ENCODE data around the gene CEP85L. TPM values are rescaled to one million over a fixed set of nuclear protein-coding genes. Genes with fewer than 3 reads are reported as not detected.

CEP85L gene
- total RNA-seq, 4 donors from 2014 or later: 10.9 to 22.6 (median 16.7) TPM

GRCh38 chr6:118685823-118686449, 34.5 kb upstream of the CEP85L start:
- no peak overlapping the region for H3K27ac ChIP-seq
- no peak for TF ChIP-seq EP300 (IDR thresholded peaks at IDR 0.05)
- WGBS, 2 donors (ENCODE audit: low coverage in 1 of 2): 77 to 79% methylated on average over 4 to 7 of the region's 7 CpGs
- no peaks in the 10 kb centered on the region for H3K9me3 ChIP-seq
- no peaks in the 10 kb centered on the region for H3K36me3 ChIP-seq
- H3K4me3 ChIP-seq: no peak overlapping the region
- no peak for ATAC-seq
- H3K4me1 ChIP-seq: no peaks in the 10 kb centered on the region
- H3K27me3 ChIP-seq: no peaks in the 10 kb centered on the region

DNA sequence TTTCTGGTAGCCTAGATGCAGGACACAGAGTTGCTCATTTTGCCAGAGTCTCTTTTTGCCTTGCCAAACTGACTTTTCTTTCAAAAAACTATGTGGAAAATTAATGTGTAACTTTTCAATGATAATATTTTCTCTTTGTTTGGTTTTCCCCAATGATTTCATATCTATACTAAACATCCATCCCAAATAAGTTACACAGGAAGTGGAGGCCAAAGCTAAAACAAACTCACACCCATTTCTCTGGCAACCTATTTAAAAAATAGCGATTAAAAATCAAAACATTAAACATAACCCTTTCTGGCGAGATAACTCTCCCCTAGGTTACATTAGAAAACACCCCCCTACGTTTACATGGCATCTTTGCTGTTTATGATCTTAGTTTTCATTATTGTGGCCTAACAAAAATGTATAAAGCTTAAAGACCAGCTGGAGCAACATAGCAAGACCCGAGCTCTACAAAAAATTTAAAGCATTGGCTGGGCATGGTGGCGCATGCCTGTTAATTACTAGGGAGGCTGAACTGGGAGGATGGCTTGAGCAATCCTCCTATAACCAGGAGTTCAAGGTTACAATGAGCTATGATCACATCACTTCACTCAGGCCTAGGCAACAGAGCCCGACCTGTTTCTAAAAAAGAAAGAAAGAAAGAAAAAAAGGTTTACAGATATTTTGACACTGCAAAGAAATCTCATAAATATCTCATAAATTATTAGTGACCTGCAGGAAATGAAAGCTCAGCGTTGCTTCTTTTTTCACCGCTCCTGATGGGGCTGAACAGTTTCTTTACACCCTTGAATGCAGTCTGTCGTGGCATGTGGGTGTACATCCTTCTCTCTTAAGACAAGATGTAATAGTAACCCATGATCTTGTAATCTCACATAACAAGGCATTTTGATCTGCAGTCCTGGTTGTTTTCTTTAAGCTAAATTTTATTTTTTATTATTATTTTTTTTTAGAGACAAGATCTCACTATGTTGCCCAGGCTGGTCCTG, 32.8 kb upstream of the CEP85L start:
- TF ChIP-seq, protein P1, sequence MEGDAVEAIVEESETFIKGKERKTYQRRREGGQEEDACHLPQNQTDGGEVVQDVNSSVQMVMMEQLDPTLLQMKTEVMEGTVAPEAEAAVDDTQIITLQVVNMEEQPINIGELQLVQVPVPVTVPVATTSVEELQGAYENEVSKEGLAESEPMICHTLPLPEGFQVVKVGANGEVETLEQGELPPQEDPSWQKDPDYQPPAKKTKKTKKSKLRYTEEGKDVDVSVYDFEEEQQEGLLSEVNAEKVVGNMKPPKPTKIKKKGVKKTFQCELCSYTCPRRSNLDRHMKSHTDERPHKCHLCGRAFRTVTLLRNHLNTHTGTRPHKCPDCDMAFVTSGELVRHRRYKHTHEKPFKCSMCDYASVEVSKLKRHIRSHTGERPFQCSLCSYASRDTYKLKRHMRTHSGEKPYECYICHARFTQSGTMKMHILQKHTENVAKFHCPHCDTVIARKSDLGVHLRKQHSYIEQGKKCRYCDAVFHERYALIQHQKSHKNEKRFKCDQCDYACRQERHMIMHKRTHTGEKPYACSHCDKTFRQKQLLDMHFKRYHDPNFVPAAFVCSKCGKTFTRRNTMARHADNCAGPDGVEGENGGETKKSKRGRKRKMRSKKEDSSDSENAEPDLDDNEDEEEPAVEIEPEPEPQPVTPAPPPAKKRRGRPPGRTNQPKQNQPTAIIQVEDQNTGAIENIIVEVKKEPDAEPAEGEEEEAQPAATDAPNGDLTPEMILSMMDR (IDR thresholded peaks at IDR 0.05): no peak
- TF ChIP-seq POLR2AphosphoS5 (IDR thresholded peaks at IDR 0.05): no peak
- TF ChIP-seq EP300 (IDR thresholded peaks at IDR 0.05): no peak
- TF ChIP-seq POLR2A (IDR thresholded peaks at IDR 0.05): no peak
- Histone ChIP-seq H3K4me1 (no peaks in the 10 kb centered on the region), H3K27me3 (no peaks in the 10 kb centered on the region), H3K27ac (no peak overlapping the region), H3K4me3 (no peak overlapping the region), H3K9me3 (no peaks in the 10 kb centered on the region), H3K36me3 (no peaks in the 10 kb centered on the region)
- WGBS, 2 donors (ENCODE audit: low coverage in 1 of 2): 72 to 81% methylated on average over 6 to 9 of the region's 9 CpGs
- ATAC-seq: no peak

DNA sequence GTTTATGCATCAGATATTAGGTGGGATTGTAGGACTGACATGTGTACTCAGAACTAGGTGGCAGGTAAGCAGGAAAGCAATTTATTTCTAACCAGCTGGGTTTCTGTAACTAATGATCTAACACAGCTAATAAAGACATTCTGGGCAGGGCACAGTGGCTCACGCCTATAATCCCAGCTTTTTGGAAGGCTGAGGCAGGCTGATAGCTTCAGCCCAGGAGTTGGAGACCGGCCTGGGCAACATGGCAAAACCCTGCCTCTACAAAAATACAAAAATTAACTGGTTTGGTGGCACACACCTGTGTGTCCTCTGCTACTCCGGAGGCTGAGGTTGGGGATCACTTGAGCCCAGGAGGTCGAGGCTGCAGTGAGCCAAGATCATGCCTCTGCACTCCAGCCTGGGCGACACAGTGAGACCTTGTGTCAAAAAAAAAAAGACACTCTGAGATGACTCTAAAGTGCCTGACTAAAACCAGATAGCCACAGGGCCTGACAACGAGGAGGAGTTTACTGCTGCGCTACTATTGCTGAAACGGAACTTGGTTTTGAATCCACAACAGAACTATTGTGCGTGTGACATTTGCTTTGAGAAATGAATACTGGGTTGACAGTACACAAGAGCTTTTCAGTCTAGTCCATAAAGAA, 29.2 kb upstream of the CEP85L start:
- H3K27me3 ChIP-seq: no peaks in the 10 kb centered on the region
- WGBS, 2 donors (ENCODE audit: low coverage in 1 of 2): 57 to 79% methylated on average over 1 to 6 of the region's 9 CpGs
- no peaks in the 10 kb centered on the region for H3K36me3 ChIP-seq
- ATAC-seq: no peak
- TF ChIP-seq, protein P1 (IDR thresholded peaks at IDR 0.05): no peak
- TF ChIP-seq EP300 (IDR thresholded peaks at IDR 0.05) (no peak), POLR2A (IDR thresholded peaks at IDR 0.05) (no peak), POLR2AphosphoS5 (IDR thresholded peaks at IDR 0.05) (no peak)
- no peak overlapping the region for H3K4me3 ChIP-seq
- H3K27ac ChIP-seq: no peak overlapping the region
- no peaks in the 10 kb centered on the region for H3K4me1 ChIP-seq
- no peaks in the 10 kb centered on the region for H3K9me3 ChIP-seq

GRCh38 chr6:118679327-118679901, 28.0 kb upstream of the CEP85L start:
- Histone ChIP-seq H3K9me3 (no peaks in the 10 kb centered on the region), H3K4me1 (no peaks in the 10 kb centered on the region), H3K4me3 (no peak overlapping the region), H3K27me3 (no peaks in the 10 kb centered on the region), H3K27ac (no peak overlapping the region), H3K36me3 (no peaks in the 10 kb centered on the region)
- ATAC-seq: no peak
- 91 to 100% methylated on average over 1 of the region's 1 CpG for WGBS, 2 donors (ENCODE audit: low coverage in 1 of 2)
- no peak for TF ChIP-seq POLR2A (IDR thresholded peaks at IDR 0.05)

GRCh38 chr6:118678866-118679265, 27.5 kb upstream of the CEP85L start:
- WGBS, 2 donors (ENCODE audit: low coverage in 1 of 2): 78 to 100% methylated on average over 1 of the region's 1 CpG
- no peak for ATAC-seq
- Histone ChIP-seq H3K9me3 (no peaks in the 10 kb centered on the region), H3K4me1 (no peaks in the 10 kb centered on the region), H3K4me3 (no peak overlapping the region), H3K27ac (no peak overlapping the region), H3K27me3 (no peaks in the 10 kb centered on the region), H3K36me3 (no peaks in the 10 kb centered on the region)
- TF ChIP-seq, protein P1 (IDR thresholded peaks at IDR 0.05): no peak
- TF ChIP-seq POLR2AphosphoS5 (IDR thresholded peaks at IDR 0.05) (no peak), POLR2A (IDR thresholded peaks at IDR 0.05) (no peak), EP300 (IDR thresholded peaks at IDR 0.05) (no peak)

Data from gastroesophageal sphincter (tissue), 4 donors.